ENCODE measurements around the gene CORO2B. TPM values are rescaled to one million over a fixed set of nuclear protein-coding genes. Genes with fewer than 3 reads are reported as not detected.

Gene CORO2B
- polyA plus RNA-seq, 1 of the 3 experiments (the other 2 are of a cell fraction), result 3.6 TPM

- Histone ChIP-seq H3K9me2 (no peaks in the 10 kb centered on the region), H3K4me2 (no peak overlapping the region), H3K9ac (no peak overlapping the region), H3K4me3 (ENCODE audit: low read depth in 2 of 2, low read length in 1 of 2) (no peak overlapping the region), H2AFZ (ENCODE audit: low read depth) (no peak overlapping the region), H3K79me2 (ENCODE audit: insufficient read depth) (no peaks in the 10 kb centered on the region), H3K9me3 (no peaks in the 10 kb centered on the region), H3F3A (replicated peaks; ENCODE audit: insufficient read depth) (no peaks in the 10 kb centered on the region), H4K20me1 (ENCODE audit: insufficient read depth) (no peaks in the 10 kb centered on the region), H3K36me3 (replicated peaks in 1 of 2; ENCODE audit: control insufficient read depth in 1 of 2, insufficient read depth in 2 of 2, low read length in 1 of 2) (no peaks in the 10 kb centered on the region), H3K27ac (ENCODE audit: low read depth in 2 of 2, low read length in 1 of 2) (no peak overlapping the region), H3K4me1 (ENCODE audit: control insufficient read depth in 1 of 2, insufficient read depth in 2 of 2, low read depth in 1 of 2, low read length in 1 of 2) (no peaks in the 10 kb centered on the region), H3K27me3 (ENCODE audit: insufficient read depth) (no peaks in the 10 kb centered on the region)
- ChIA-PET CTCF (interaction anchor here (2.0 kb wide), 1 partner anchor 206 kb away, joined by 5 read pairs; no protein-coding TSS in a partner anchor), POLR2A (no interaction called here)
- TF ChIP-seq IRF3 (IDR thresholded peaks at IDR 0.05; ENCODE audit: low read depth, low read length) (no peak), TEAD4 (IDR thresholded peaks at IDR 0.05; ENCODE audit: borderline replicate concordance, insufficient read depth) (no peak), SIN3A (IDR thresholded peaks at IDR 0.05; ENCODE audit: borderline replicate concordance, low read depth, low read length) (no peak), JUND (IDR thresholded peaks at IDR 0.05) (no peak), MEF2A (IDR thresholded peaks at IDR 0.05; ENCODE audit: borderline replicate concordance, low read depth) (no peak), EP300 (IDR thresholded peaks at IDR 0.05; ENCODE audit: borderline replicate concordance in 1 of 2, low read depth in 1 of 2, low read length in 1 of 2) (no peak), RAD21 (IDR thresholded peaks at IDR 0.05; ENCODE audit: low read length) (no peak)
- 81% methylated on average over 6 of the region's 12 CpGs for WGBS (ENCODE audit: low lambda C conversion rate)
- no peak for DNase-seq
Measured at GRCh38 chr15:68718468-68718867, 139.7 kb downstream of the CORO2B start.

- Histone ChIP-seq H3K27me3 (ENCODE audit: insufficient read depth) (no peaks in the 10 kb centered on the region), H3K9ac (no peak overlapping the region), H3K36me3 (replicated peaks in 1 of 2; ENCODE audit: control insufficient read depth in 1 of 2, insufficient read depth in 2 of 2, low read length in 1 of 2) (no peaks in the 10 kb centered on the region), H2AFZ (ENCODE audit: low read depth) (no peak overlapping the region), H3K9me3 (no peaks in the 10 kb centered on the region), H3K79me2 (ENCODE audit: insufficient read depth) (no peaks in the 10 kb centered on the region), H3K4me2 (no peak overlapping the region), H3K4me1 (ENCODE audit: control insufficient read depth in 1 of 2, insufficient read depth in 2 of 2, low read depth in 1 of 2, low read length in 1 of 2) (no peaks in the 10 kb centered on the region), H4K20me1 (ENCODE audit: insufficient read depth) (no peaks in the 10 kb centered on the region), H3K9me2 (no peaks in the 10 kb centered on the region), H3K27ac (ENCODE audit: low read depth in 2 of 2, low read length in 1 of 2) (no peak overlapping the region), H3K4me3 (ENCODE audit: low read depth in 2 of 2, low read length in 1 of 2) (no peak overlapping the region), H3F3A (replicated peaks; ENCODE audit: insufficient read depth) (no peaks in the 10 kb centered on the region)
- ChIA-PET POLR2A (no interaction called here), CTCF (interaction anchor here (2.0 kb wide), 1 partner anchor 206 kb away, joined by 5 read pairs; no protein-coding TSS in a partner anchor)
- no peak for TF ChIP-seq IRF3 (IDR thresholded peaks at IDR 0.05; ENCODE audit: low read depth, low read length)
- no peak for TF ChIP-seq USF1 (IDR thresholded peaks at IDR 0.05; ENCODE audit: borderline replicate concordance, low read depth)
- no peak for TF ChIP-seq RCOR1 (IDR thresholded peaks at IDR 0.05; ENCODE audit: low read length)
- no peak for TF ChIP-seq TEAD4 (IDR thresholded peaks at IDR 0.05; ENCODE audit: borderline replicate concordance, insufficient read depth)
- no peak for TF ChIP-seq EZH2phosphoT487 (IDR thresholded peaks at IDR 0.05; ENCODE audit: borderline replicate concordance, low read depth)
- no peak for TF ChIP-seq RAD21 (IDR thresholded peaks at IDR 0.05; ENCODE audit: low read length)
- WGBS (ENCODE audit: low lambda C conversion rate), result 79% methylated on average over 5 of the region's 9 CpGs
- DNase-seq, result no peak
Measured at GRCh38 chr15:68719051-68719450, 140.3 kb downstream of the CORO2B start.
